HG02759 (cell line): ENCODE data around the gene ANO1.

Experiments
- ATAC-seq: cut with Tn5 transposase; IDR thresholded peaks from one replicate; pipeline ENCODE4 v1.9.1; 2021; ENCODE audit warnings: mild to moderate bottlenecking, moderate library complexity; ENCODE audit not compliant: unreplicated experiment

The ANO1 gene

DNA sequence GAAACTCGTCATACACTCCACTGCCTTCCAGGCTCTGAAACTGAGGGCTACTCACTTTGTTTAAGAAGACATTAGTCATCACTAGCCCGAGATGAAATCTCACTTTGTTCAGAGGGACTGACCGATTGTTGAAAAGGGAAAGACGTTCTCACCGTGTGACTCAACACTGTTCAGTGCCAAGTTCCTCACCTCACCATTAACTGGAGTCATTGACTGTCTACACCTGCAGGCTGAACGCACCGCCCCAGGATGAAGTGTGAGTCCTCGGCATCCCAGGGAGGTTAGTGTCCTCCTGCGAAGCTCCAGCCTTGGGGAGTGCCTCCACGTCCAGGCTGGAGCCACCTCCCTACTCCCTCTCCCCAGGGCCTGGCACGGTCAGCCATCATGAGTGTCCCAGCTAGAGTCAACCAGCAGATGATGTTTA lies 155.4 kb downstream of the ANO1 start:
- ATAC-seq: no peak

- ATAC-seq: no peak
Measured at GRCh38 chr11:70233962-70234361, 155.8 kb downstream of the ANO1 start.
